Activated CD8-positive, alpha-beta memory T cell treated with anti-CD3 and anti-CD28 coated beads for 24 hours (primary cell): Measurements from ENCODE around the gene PASK.
A peak's percentile ranks its signal among the peaks of the same experiment; 100 is the strongest.

Source experiments
- DNase-seq: peaks from one replicate; pipeline ENCODE4 v3.0.0-alpha.2; 2020

The PASK gene

GRCh38 chr2:241064008-241064801 is 85.1 kb downstream of the PASK start:
- peak; percentile 74 for DNase-seq

DNA sequence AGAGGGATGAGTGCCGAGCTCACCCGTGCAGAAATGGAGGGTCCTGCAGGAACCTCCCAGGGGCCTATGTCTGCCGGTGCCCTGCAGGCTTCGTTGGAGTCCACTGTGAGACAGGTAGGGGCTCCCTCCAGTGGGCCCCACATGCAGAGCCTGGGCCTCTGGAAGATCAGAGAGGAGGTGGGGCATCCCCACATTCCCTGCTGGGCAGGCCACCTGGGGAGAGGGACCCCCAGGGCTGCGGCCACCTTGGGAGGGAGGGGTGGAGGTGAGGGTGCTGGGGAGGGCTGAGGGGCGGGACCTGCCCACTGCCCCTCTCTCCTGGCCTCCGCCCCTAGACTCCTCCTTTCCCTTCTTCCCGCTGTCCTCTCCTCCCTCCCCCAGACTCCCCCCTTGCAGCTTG is 85.7 kb downstream of the PASK start:
- DNase-seq, result peak; percentile 52

GRCh38 chr2:241063093-241063551 is 86.2 kb downstream of the PASK start:
- DNase-seq, result no peak

- no peak for DNase-seq
Measured at GRCh38 chr2:241062389-241063092, 86.7 kb downstream of the PASK start.

DNA sequence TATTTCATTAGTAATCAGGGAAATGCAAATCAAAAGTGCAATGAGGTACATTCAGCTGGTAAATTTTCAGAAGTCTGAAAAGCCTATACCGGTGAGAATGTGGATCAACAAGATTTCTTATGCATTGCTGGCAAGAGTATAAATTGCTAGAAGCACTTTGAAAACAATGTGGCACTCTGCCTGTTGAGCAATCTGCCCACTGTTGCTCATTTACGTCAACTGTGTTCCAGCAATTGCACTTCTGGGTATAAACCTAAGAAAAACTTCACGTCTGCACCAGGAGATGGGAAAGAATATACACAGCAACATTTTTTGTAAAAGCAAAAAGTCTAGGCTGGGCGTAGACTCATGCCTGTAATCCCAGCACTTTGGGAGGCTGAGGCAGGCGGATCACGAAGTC is 88.0 kb downstream of the PASK start:
- no peak for DNase-seq
